CD14-positive monocyte (primary cell): ENCODE measurements around the gene VNN1. TPM values are rescaled to one million over a fixed set of nuclear protein-coding genes. Genes with fewer than 3 reads are reported as not detected.

Source experiments
- DNase-seq, 3 donors: peaks; one replicate each; pipeline ENCODE4 v3.0.0-alpha.2; 2011 to 2022
- H2AFZ ChIP-seq: 2 replicates; pipeline ENCODE4 v1.6.0; 2012; ENCODE audit warnings: mild to moderate bottlenecking, low read depth, low read length, inconsistent platforms; ENCODE audit not compliant: insufficient read depth, poor library complexity, severe bottlenecking
- H3K27ac ChIP-seq, 2 donors: 1 replicate in 1 of 2; 2 replicates in 1 of 2; pipeline ENCODE4 v1.5.1; 2012 to 2013; ENCODE audit warnings: low read length in 2 of 2, control low read depth in 1 of 2, inconsistent platforms in 1 of 2, low read depth in 1 of 2, mild to moderate bottlenecking in 1 of 2
- H3K27me3 ChIP-seq, 2 donors: one replicate each; pipeline versions ENCODE4 v1.6.0 to v1.6.1; 2011 to 2013; ENCODE audit warnings: low read length in 2 of 2; ENCODE audit not compliant: control insufficient read depth in 2 of 2, insufficient read depth in 2 of 2
- H3K36me3 ChIP-seq, 2 donors: replicated peaks in 1 of 2; 1 replicate in 1 of 2; 2 replicates in 1 of 2; pipeline versions ENCODE4 v1.5.1 to v1.6.1; 2012 to 2013; ENCODE audit warnings: low read length in 2 of 2, control low read depth in 1 of 2, inconsistent platforms in 1 of 2, mild to moderate bottlenecking in 1 of 2; ENCODE audit not compliant: insufficient read depth in 2 of 2, control insufficient read depth in 1 of 2
- H3K4me1 ChIP-seq, 2 donors: 1 replicate in 1 of 2; 2 replicates in 1 of 2; pipeline versions ENCODE4 v1.5.1 to v1.6.1; 2012 to 2013; ENCODE audit warnings: low read length in 2 of 2, control low read depth in 1 of 2, inconsistent platforms in 1 of 2, mild to moderate bottlenecking in 1 of 2, moderate library complexity in 1 of 2; ENCODE audit not compliant: insufficient read depth in 2 of 2, control insufficient read depth in 1 of 2
- H3K4me2 ChIP-seq: replicated peaks from 2 replicates; pipeline ENCODE3; 2012; ENCODE audit warnings: low read length, moderate library complexity, mild to moderate bottlenecking; ENCODE audit not compliant: poor library complexity, severe bottlenecking; ENCODE audit errors: extremely low read depth
- H3K4me3 ChIP-seq, 3 experiments: fragments of 200-600 bp in 1 of 3; sonication (generic) in 1 of 3; replicated peaks in 1 of 3; 1 replicate in 2 of 3; 2 replicates in 1 of 3; pipeline ENCODE4 v1.5.1; 2011 to 2013; ENCODE audit warnings: low read length in 3 of 3, mild to moderate bottlenecking in 3 of 3, control low read depth in 2 of 3, low read depth in 2 of 3, inconsistent platforms in 1 of 3, moderate library complexity in 1 of 3
- H3K79me2 ChIP-seq: 2 replicates; pipeline ENCODE4 v1.6.0; 2012; ENCODE audit warnings: mild to moderate bottlenecking, control low read depth, inconsistent platforms, low read length, moderate library complexity; ENCODE audit not compliant: insufficient read depth
- H3K9ac ChIP-seq: 2 replicates; pipeline ENCODE4 v1.6.0; 2017; ENCODE audit warnings: low read length, mild to moderate bottlenecking; ENCODE audit not compliant: insufficient read depth, poor library complexity, severe bottlenecking
- H3K9me3 ChIP-seq, 2 donors: replicated peaks in 1 of 2; 1 replicate in 1 of 2; 2 replicates in 1 of 2; pipeline versions ENCODE4 v1.5.1 to v1.6.1; 2012 to 2013; ENCODE audit warnings: low read length in 2 of 2, control low read depth in 1 of 2; ENCODE audit not compliant: control insufficient read depth in 1 of 2, insufficient read depth in 1 of 2
- H4K20me1 ChIP-seq: 2 replicates; pipeline ENCODE4 v1.6.0; 2012; ENCODE audit warnings: mild to moderate bottlenecking, low read length, control low read depth, moderate library complexity; ENCODE audit not compliant: insufficient read depth
- H3K27ac Mint-ChIP-seq, 7 donors: one replicate each; pipeline ENCODE4 v1.8.0; 2020; ENCODE audit warnings: mild to moderate bottlenecking in 7 of 7, mixed read lengths in 7 of 7, moderate library complexity in 6 of 7, inconsistent platforms in 2 of 7
- H3K27me3 Mint-ChIP-seq, 3 donors: one replicate each; pipeline ENCODE4 v1.8.0; 2021 to 2022; ENCODE audit warnings: low read depth in 3 of 3, mild to moderate bottlenecking in 3 of 3, mixed read lengths in 3 of 3, moderate library complexity in 3 of 3, inconsistent platforms in 1 of 3
- H3K36me3 Mint-ChIP-seq, 2 donors: one replicate each; pipeline ENCODE4 v1.8.0; 2020; ENCODE audit warnings: mixed read lengths in 2 of 2, inconsistent platforms in 1 of 2, mild to moderate bottlenecking in 1 of 2
- H3K4me1 Mint-ChIP-seq: one replicate; pipeline ENCODE4 v1.8.0; 2020; ENCODE audit warnings: mild to moderate bottlenecking, mixed read lengths
- H3K4me3 Mint-ChIP-seq, 2 donors: one replicate each; pipeline ENCODE4 v1.8.0; 2020; ENCODE audit warnings: mild to moderate bottlenecking in 2 of 2, mixed read lengths in 2 of 2, moderate library complexity in 1 of 2
- H3K9me3 Mint-ChIP-seq, 7 donors: one replicate each; pipeline ENCODE4 v1.8.0; 2020 to 2022; ENCODE audit warnings: mixed read lengths in 7 of 7, mild to moderate bottlenecking in 6 of 7, moderate library complexity in 6 of 7, inconsistent platforms in 2 of 7
- CTCF ChIP-seq: fragments of 200-600 bp; IDR thresholded peaks from one replicate; pipeline ENCODE4 v1.8.0; 2022; ENCODE audit warnings: antibody characterized with exemption, mild to moderate bottlenecking
- WGBS: methylation state at CpG from one replicate; pipeline ENCODE4 v1.1.5; 2013; ENCODE audit warnings: missing lambda C conversion rate; ENCODE audit not compliant: insufficient coverage; 5-methylcytosine and 5-hydroxymethylcytosine counted together
- intact Hi-C, 2 donors: fragments of 100-400 bp; cut with micrococcal nuclease; formaldehyde crosslinking; loops; one replicate each; pipeline versions ENCODE4 v1.15.0 to v1.15.1; 2023
- polyA plus RNA-seq, 3 donors: library from polyadenylated mRNA; depleted of rRNA in 1 of 3; unstranded in 2 of 3; stranded (reverse) in 1 of 3; fragments of 300-500 nt in 2 of 3; fragments of >200 nt in 1 of 3; fragmentation: Illumina TruSeq in 2 of 3; gene quantifications; 1 replicate in 2 of 3; 2 replicates in 1 of 3; pipeline ENCODE4 v1.2.3, GENCODE V29; 2012 to 2021

VNN1 gene
- polyA plus RNA-seq, 3 donors = 7.9 to 61.2 (median 47.9) TPM

GRCh38 chr6:132690678-132691077 is 23.2 kb downstream of the VNN1 start:
- no peaks in the 10 kb centered on the region for H3K9me3 ChIP-seq
- no peak overlapping the region for H3K27ac Mint-ChIP-seq
- peaks cover 1 to 8% (median 5%) of the 10 kb centered on the region in 3 donors for H3K27me3 Mint-ChIP-seq
- no peak overlapping the region for H2AFZ ChIP-seq
- H3K4me2 ChIP-seq = no peak overlapping the region
- intact Hi-C loops = no loop called here
- no peak for TF ChIP-seq CTCF
- DNase-seq = no peak
- H3K27ac ChIP-seq = no peak overlapping the region
- H3K9me3 Mint-ChIP-seq = peaks cover under 1 to 4% (median 3%) of the 10 kb centered on the region in 7 donors
- peaks cover 21 to 51% of the 10 kb centered on the region in 2 donors for H3K36me3 ChIP-seq
- H3K79me2 ChIP-seq = no peaks in the 10 kb centered on the region
- H3K4me1 ChIP-seq = peaks cover 3 to 7% of the 10 kb centered on the region in 2 donors
- no peak overlapping the region for H3K9ac ChIP-seq
- no peak overlapping the region for H3K4me3 Mint-ChIP-seq
- peaks cover 79 to 87% of the 10 kb centered on the region in 2 donors for H3K36me3 Mint-ChIP-seq
- H3K4me3 ChIP-seq = no peak overlapping the region
- peaks cover 7% of the 10 kb centered on the region for H3K4me1 Mint-ChIP-seq
- H4K20me1 ChIP-seq = no peaks in the 10 kb centered on the region
- H3K27me3 ChIP-seq = no peaks in the 10 kb centered on the region
- 100% methylated on average over 3 of the region's 4 CpGs for WGBS

- H3K9me3 ChIP-seq = no peaks in the 10 kb centered on the region
- H4K20me1 ChIP-seq = no peaks in the 10 kb centered on the region
- no peak overlapping the region for H3K27ac ChIP-seq
- H3K27me3 ChIP-seq = no peaks in the 10 kb centered on the region
- no peaks in the 10 kb centered on the region for H3K79me2 ChIP-seq
- Mint-ChIP-seq H3K4me3 (no peak overlapping the region), H3K9me3 (peaks cover 0 to 3% (median 1%) of the 10 kb centered on the region in 7 donors), H3K4me1 (peaks cover 18% of the 10 kb centered on the region), H3K27me3 (peaks cover 1 to 5% (median 5%) of the 10 kb centered on the region in 3 donors), H3K36me3 (peaks cover 80 to 86% of the 10 kb centered on the region in 2 donors), H3K27ac (peak overlapping the region in 1 of 7 donors; percentile 28)
- H3K9ac ChIP-seq = no peak overlapping the region
- peak in 2 of 3 donors; percentile 9 to 68 for DNase-seq
- H2AFZ ChIP-seq = no peak overlapping the region
- H3K4me3 ChIP-seq = no peak overlapping the region
- no peak overlapping the region for H3K4me2 ChIP-seq
- intact Hi-C loops = no loop called here
- WGBS = 50% methylated on average over 2 of the region's 5 CpGs
- peaks cover 11 to 53% of the 10 kb centered on the region in 2 donors for H3K36me3 ChIP-seq
- no peak for TF ChIP-seq CTCF
- peaks cover 11 to 23% of the 10 kb centered on the region in 2 donors for H3K4me1 ChIP-seq
These were observed 26.5 kb downstream of the VNN1 start for GRCh38 chr6:132687306-132687705.
